Measurements from ENCODE around the gene SLC26A9.

GRCh38 chr1:205926636-205927035 lies 16.6 kb downstream of the SLC26A9 start:
- no peak for TF ChIP-seq POLR2AphosphoS5 (IDR thresholded peaks at IDR 0.05; ENCODE audit: low read depth, low read length)
- no peak for TF ChIP-seq POLR2A (IDR thresholded peaks at IDR 0.05; ENCODE audit: low read depth, low read length)
